ENCODE results near the gene PRR11.

GRCh38 chr17:59230764-59231163 lies 75.2 kb downstream of the PRR11 start:
- TF ChIP-seq EZH2phosphoT487 (IDR thresholded peaks at IDR 0.05; ENCODE audit: insufficient read depth, low read depth), result no peak
- TF ChIP-seq EZH2 (IDR thresholded peaks at IDR 0.05; ENCODE audit: insufficient read depth, poor library complexity, severe bottlenecking), result no peak
